Brain pericyte (primary cell): ENCODE results near the gene CLDN1.

ENCODE experiments used
- DNase-seq: peaks from one replicate; pipeline ENCODE4 v3.0.0-alpha.2; 2012; ENCODE audit warnings: low read depth, low spot score

Gene CLDN1

GRCh38 chr3:190330936-190331734, 8.9 kb upstream of the CLDN1 start:
- no peak for DNase-seq

GRCh38 chr3:190326930-190327329, 4.7 kb upstream of the CLDN1 start:
- no peak for DNase-seq

GRCh38 chr3:190326361-190326760, 4.1 kb upstream of the CLDN1 start:
- no peak for DNase-seq

GRCh38 chr3:190325923-190326322, 3.7 kb upstream of the CLDN1 start:
- no peak for DNase-seq

GRCh38 chr3:190323246-190323626, 990 bp upstream of the CLDN1 start:
- no peak for DNase-seq

- DNase-seq: peak; percentile 22
These were observed 479 bp upstream of the CLDN1 start for GRCh38 chr3:190322604-190323245.

- DNase-seq: no peak
These were observed 1.5 kb downstream of the CLDN1 start for GRCh38 chr3:190320594-190321362.

GRCh38 chr3:190319660-190320059, 2.6 kb downstream of the CLDN1 start:
- DNase-seq: no peak

GRCh38 chr3:190318666-190319065, 3.6 kb downstream of the CLDN1 start:
- DNase-seq: no peak

GRCh38 chr3:190314741-190315140, 7.5 kb downstream of the CLDN1 start:
- DNase-seq: no peak

GRCh38 chr3:190309414-190309813, 12.8 kb downstream of the CLDN1 start:
- DNase-seq: no peak

GRCh38 chr3:190308154-190308553, 14.1 kb downstream of the CLDN1 start:
- DNase-seq: no peak

- DNase-seq: no peak
These were observed 15.1 kb downstream of the CLDN1 start for GRCh38 chr3:190307164-190307545.

- no peak for DNase-seq
These were observed 15.6 kb downstream of the CLDN1 start for GRCh38 chr3:190306513-190307163.

- DNase-seq: no peak
These were observed 16.2 kb downstream of the CLDN1 start for GRCh38 chr3:190306026-190306425.

- DNase-seq: no peak
These were observed 16.8 kb downstream of the CLDN1 start for GRCh38 chr3:190305406-190305805.

- no peak for DNase-seq
These were observed 18.4 kb downstream of the CLDN1 start for GRCh38 chr3:190303884-190304283.

- no peak for DNase-seq
These were observed 19.9 kb downstream of the CLDN1 start for GRCh38 chr3:190302212-190302867.

GRCh38 chr3:190301591-190301990, 20.7 kb downstream of the CLDN1 start:
- no peak for DNase-seq

- no peak for DNase-seq
These were observed 22.3 kb downstream of the CLDN1 start for GRCh38 chr3:190299969-190300368.

GRCh38 chr3:190294030-190294429, 28.2 kb downstream of the CLDN1 start:
- no peak for DNase-seq

GRCh38 chr3:190293621-190294020, 28.6 kb downstream of the CLDN1 start:
- DNase-seq: no peak
